ENCODE measurements around the gene LIPC. TPM values are rescaled to one million over a fixed set of nuclear protein-coding genes. Genes with fewer than 3 reads are reported as not detected.

LIPC gene
- total and polyA plus RNA-seq, 2 of the 4 experiments (the other 2 are of a cell fraction), result 0.07 TPM; not detected in 1

DNA sequence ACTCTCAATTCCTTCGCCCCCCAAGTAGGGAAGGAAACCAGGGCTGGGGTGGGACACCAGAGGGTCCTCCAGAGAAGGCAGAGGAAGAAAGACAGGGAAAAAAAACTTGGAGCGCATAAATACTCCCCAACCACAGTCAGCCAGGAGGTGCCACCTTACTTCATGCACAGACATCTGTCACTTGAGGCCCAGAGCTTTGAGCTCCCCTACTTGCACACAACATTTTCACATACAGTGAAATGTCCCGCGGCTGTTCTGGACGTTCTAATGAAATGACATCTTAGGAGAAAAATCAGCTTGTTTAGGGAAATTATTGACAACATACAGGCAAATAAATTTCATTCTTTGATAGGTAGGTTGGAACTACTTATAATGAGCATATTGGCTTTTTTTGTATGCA, 113.0 kb downstream of the LIPC start:
- Histone ChIP-seq H2BK15ac (ENCODE audit: low read depth, low read length) (no peak overlapping the region), H3K27ac (ENCODE audit: insufficient read depth, low read length) (no peak overlapping the region), H2AK5ac (ENCODE audit: low read depth, low read length) (peak overlapping the region; percentile 28; the same call in 1 of the 2 replicates), H3K4me2 (ENCODE audit: low read depth, low read length) (no peak overlapping the region), H3K18ac (ENCODE audit: low read depth, low read length) (no peak overlapping the region), H2BK5ac (ENCODE audit: low read depth, low read length, poor library complexity, severe bottlenecking) (no peak overlapping the region), H3K36me3 (ENCODE audit: control insufficient read depth, insufficient read depth, low read length) (no peaks in the 10 kb centered on the region), H3K4me3 (ENCODE audit: insufficient read depth, low read depth, low read length) (no peak overlapping the region), H3K14ac (replicated peaks; ENCODE audit: low read depth, low read length) (no peak overlapping the region), H3K27me3 (ENCODE audit: control insufficient read depth, insufficient read depth, low read length) (peaks cover 7% of the 10 kb centered on the region; the same call in 1 of the 2 replicates), H3K9me1 (ENCODE audit: insufficient read depth, low read length) (peaks cover 22% of the 10 kb centered on the region), H3K4me1 (ENCODE audit: control insufficient read depth, insufficient read depth, low read length) (peaks cover 23% of the 10 kb centered on the region), H3K79me1 (ENCODE audit: low read depth in 1 of 2, low read length in 2 of 2) (no peaks in the 10 kb centered on the region), H3K4ac (ENCODE audit: low read depth, low read length) (no peak overlapping the region), H3K56ac (ENCODE audit: extremely low read depth, insufficient read depth, low read length) (no peak overlapping the region), H2BK20ac (ENCODE audit: low read depth, low read length) (no peak overlapping the region), H3K9ac (ENCODE audit: low read depth, low read length) (no peak overlapping the region), H4K8ac (ENCODE audit: low read depth in 2 of 2, low read length in 2 of 2) (no peak overlapping the region), H3K9me3 (ENCODE audit: control insufficient read depth, insufficient read depth, low read length) (no peaks in the 10 kb centered on the region), H4K5ac (ENCODE audit: low read depth, low read length) (no peak overlapping the region), H3K23ac (ENCODE audit: low read depth, low read length) (no peak overlapping the region), H2BK120ac (ENCODE audit: low read depth, low read length) (no peak overlapping the region), H4K91ac (ENCODE audit: insufficient read depth, low read depth, low read length) (no peak overlapping the region), H2AK9ac (replicated peaks; ENCODE audit: low read depth, low read length, poor library complexity) (no peak overlapping the region), H2AFZ (replicated peaks; ENCODE audit: low read length, poor library complexity) (no peak overlapping the region), H4K20me1 (ENCODE audit: insufficient read depth, low read length) (no peaks in the 10 kb centered on the region)
- no CpG with 5 or more reads among the region's 5 CpGs for WGBS, 2 experiments (ENCODE audit: extremely low coverage in 2 of 2, insufficient read length in 1 of 2)
- dilution Hi-C loops (cut with HindIII; ENCODE audit: low sequenced_read_pairs, unreplicated experiment), result no loop called here
- CTCF ChIA-PET, result no interaction called here
- ATAC-seq (ENCODE audit: low read depth) (no peak), DNase-seq (no peak)
- intact Hi-C loops (cut with micrococcal nuclease), result loop anchor here (5.0 kb wide), 1 partner anchor 72 kb away; no protein-coding TSS in a partner anchor
- in situ Hi-C loops (cut with MboI; ENCODE audit: low sequenced_read_pairs), result no loop called here
- no peak for TF ChIP-seq FOS (IDR thresholded peaks at IDR 0.05; ENCODE audit: low read depth, low read length)
- TF ChIP-seq POLR2A (IDR thresholded peaks at IDR 0.05; ENCODE audit: low read depth, low read length), result no peak
- no peak for TF ChIP-seq MAZ (IDR thresholded peaks at IDR 0.05; ENCODE audit: borderline replicate concordance, low read depth, low read length)
- TF ChIP-seq, protein P1, sequence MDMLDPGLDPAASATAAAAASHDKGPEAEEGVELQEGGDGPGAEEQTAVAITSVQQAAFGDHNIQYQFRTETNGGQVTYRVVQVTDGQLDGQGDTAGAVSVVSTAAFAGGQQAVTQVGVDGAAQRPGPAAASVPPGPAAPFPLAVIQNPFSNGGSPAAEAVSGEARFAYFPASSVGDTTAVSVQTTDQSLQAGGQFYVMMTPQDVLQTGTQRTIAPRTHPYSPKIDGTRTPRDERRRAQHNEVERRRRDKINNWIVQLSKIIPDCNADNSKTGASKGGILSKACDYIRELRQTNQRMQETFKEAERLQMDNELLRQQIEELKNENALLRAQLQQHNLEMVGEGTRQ (IDR thresholded peaks at IDR 0.05; ENCODE audit: low read depth, low read length), result no peak
- no peak for TF ChIP-seq BHLHE40 (IDR thresholded peaks at IDR 0.05; ENCODE audit: low read depth, low read length)
- TF ChIP-seq CEBPB (IDR thresholded peaks at IDR 0.05; ENCODE audit: low read depth, low read length), result no peak
- TF ChIP-seq RAD21 (IDR thresholded peaks at IDR 0.05; ENCODE audit: low read length), result no peak
- no peak for TF ChIP-seq CHD1 (IDR thresholded peaks at IDR 0.05; ENCODE audit: low read depth, low read length)
- no peak for TF ChIP-seq MXI1 (IDR thresholded peaks at IDR 0.05; ENCODE audit: borderline replicate concordance, low read depth, low read length)
- TF ChIP-seq, protein P2, sequence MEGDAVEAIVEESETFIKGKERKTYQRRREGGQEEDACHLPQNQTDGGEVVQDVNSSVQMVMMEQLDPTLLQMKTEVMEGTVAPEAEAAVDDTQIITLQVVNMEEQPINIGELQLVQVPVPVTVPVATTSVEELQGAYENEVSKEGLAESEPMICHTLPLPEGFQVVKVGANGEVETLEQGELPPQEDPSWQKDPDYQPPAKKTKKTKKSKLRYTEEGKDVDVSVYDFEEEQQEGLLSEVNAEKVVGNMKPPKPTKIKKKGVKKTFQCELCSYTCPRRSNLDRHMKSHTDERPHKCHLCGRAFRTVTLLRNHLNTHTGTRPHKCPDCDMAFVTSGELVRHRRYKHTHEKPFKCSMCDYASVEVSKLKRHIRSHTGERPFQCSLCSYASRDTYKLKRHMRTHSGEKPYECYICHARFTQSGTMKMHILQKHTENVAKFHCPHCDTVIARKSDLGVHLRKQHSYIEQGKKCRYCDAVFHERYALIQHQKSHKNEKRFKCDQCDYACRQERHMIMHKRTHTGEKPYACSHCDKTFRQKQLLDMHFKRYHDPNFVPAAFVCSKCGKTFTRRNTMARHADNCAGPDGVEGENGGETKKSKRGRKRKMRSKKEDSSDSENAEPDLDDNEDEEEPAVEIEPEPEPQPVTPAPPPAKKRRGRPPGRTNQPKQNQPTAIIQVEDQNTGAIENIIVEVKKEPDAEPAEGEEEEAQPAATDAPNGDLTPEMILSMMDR (conservative IDR thresholded peaks at IDR 0.05; ENCODE audit: low read depth, low read length), result no peak
- TF ChIP-seq, protein P3, sequence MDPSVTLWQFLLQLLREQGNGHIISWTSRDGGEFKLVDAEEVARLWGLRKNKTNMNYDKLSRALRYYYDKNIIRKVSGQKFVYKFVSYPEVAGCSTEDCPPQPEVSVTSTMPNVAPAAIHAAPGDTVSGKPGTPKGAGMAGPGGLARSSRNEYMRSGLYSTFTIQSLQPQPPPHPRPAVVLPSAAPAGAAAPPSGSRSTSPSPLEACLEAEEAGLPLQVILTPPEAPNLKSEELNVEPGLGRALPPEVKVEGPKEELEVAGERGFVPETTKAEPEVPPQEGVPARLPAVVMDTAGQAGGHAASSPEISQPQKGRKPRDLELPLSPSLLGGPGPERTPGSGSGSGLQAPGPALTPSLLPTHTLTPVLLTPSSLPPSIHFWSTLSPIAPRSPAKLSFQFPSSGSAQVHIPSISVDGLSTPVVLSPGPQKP (IDR thresholded peaks at IDR 0.05; ENCODE audit: borderline replicate concordance, low read depth, low read length), result no peak
- no peak for TF ChIP-seq RCOR1 (IDR thresholded peaks at IDR 0.05; ENCODE audit: insufficient replicate concordance, low read length)
- no peak for TF ChIP-seq SMC3 (IDR thresholded peaks at IDR 0.05; ENCODE audit: low read depth, low read length)
- POLR2A ChIA-PET (ENCODE audit: unreplicated experiment), result no interaction called here
- BruUV-seq (replicated peaks), result no TSS peak

Measured in IMR-90 (cell line).